Neural progenitor cell (in vitro differentiated cells): ENCODE data around the gene CHMP2A. TPM values are rescaled to one million over a fixed set of nuclear protein-coding genes. Genes with fewer than 3 reads are reported as not detected.

ENCODE experiments used
- microRNA-seq: library from miRNA; unstranded; fragments of <30 nt; microRNA quantifications from one replicate; pipeline ENCODE4, GENCODE V29; 2016
- small RNA-seq: library from RNA; depleted of rRNA; stranded (forward); fragments of <200 nt; gene quantifications from one replicate; pipeline ENCODE3, GENCODE V24; 2015
- total RNA-seq: library from RNA; depleted of rRNA; stranded (reverse); fragments of >200 nt; gene quantifications from 2 replicates; pipeline ENCODE4 v1.2.3, GENCODE V29; 2015; ENCODE audit warnings: low replicate concordance

CHMP2A gene
- total RNA-seq, 1 donor from 2014 or later = 148 TPM

Small RNA genes lying within 50 kb of the gene (microRNA-seq; reads per million reads assigned to microRNA genes)
- 0.91 reads per million for gene MIR6807

Small RNA genes lying within 50 kb of the gene (small RNA-seq; reads per million reads assigned to genes)
- gene MIR6807 = 0.16 reads per million
- gene RN7SL525P = not detected

Other genes starting within 250 kb of the CHMP2A start
- 49.8 and 49.9 TPM in 2 replicates for gene ERVK3-1, start 249.7 kb downstream of the CHMP2A start, total RNA-seq
- gene ZSCAN22, start 228.1 kb downstream of the CHMP2A start, total RNA-seq = 1.5 and 2.4 TPM in 2 replicates
- gene A1BG, start 201.6 kb downstream of the CHMP2A start, total RNA-seq = 7.5 and 37.1 TPM in 2 replicates
- 3.7 and 8.0 TPM in 2 replicates for gene ZNF497, start 192.4 kb downstream of the CHMP2A start, total RNA-seq
- 1.4 and 8.5 TPM in 2 replicates for gene ZNF837, start 174.1 kb downstream of the CHMP2A start, total RNA-seq
- gene RPS5, start 167.8 kb downstream of the CHMP2A start, total RNA-seq = 1,938 and 2,407 TPM in 2 replicates
- 0.62 TPM in 1 of 2 replicates, not detected in the other for gene RNF225, start 159.4 kb downstream of the CHMP2A start, total RNA-seq
- gene ZNF584, start 146.5 kb downstream of the CHMP2A start, total RNA-seq = 6.9 and 9.3 TPM in 2 replicates
- gene ZNF132, start 115.0 kb downstream of the CHMP2A start, total RNA-seq = 1.0 and 1.4 TPM in 2 replicates
- 3.2 TPM in 2 replicates for gene ZNF324B, start 103.5 kb downstream of the CHMP2A start, total RNA-seq
- 4.2 and 14.8 TPM in 2 replicates for gene ZNF324, start 88.0 kb downstream of the CHMP2A start, total RNA-seq
- gene ZNF446, start 78.8 kb downstream of the CHMP2A start, total RNA-seq = 4.4 and 13.2 TPM in 2 replicates
- gene SLC27A5, start 43.1 kb downstream of the CHMP2A start, total RNA-seq = 11.2 and 17.1 TPM in 2 replicates
- gene ZBTB45, start 35.3 kb downstream of the CHMP2A start, total RNA-seq = 2.2 and 12.8 TPM in 2 replicates
- 390 and 678 TPM in 2 replicates for gene TRIM28, start 11.0 kb downstream of the CHMP2A start, total RNA-seq
- 59.3 and 73.3 TPM in 2 replicates for gene UBE2M, start 3.5 kb upstream of the CHMP2A start, total RNA-seq
- 8.4 and 32.3 TPM in 2 replicates for gene MZF1, start 18.2 kb upstream of the CHMP2A start, total RNA-seq